ENCODE measurements around the gene MGME1. TPM values are rescaled to one million over a fixed set of nuclear protein-coding genes. Genes with fewer than 3 reads are reported as not detected.

Gene MGME1
- total RNA-seq: 5.0 and 9.9 TPM in 2 replicates

GRCh38 chr20:17968366-17969277 lies at the start of gene MGME1, which contains the start of gene SNX5:
Gene MGME1, plus strand, starts transcription at chr20:17969018. Its CDS starts 842 bp downstream, at chr20:17969860.
Gene SNX5, minus strand, starts transcription at chr20:17968794. Its CDS starts 369 bp downstream, at chr20:17968425.

Other genes with a start within 250 kb of the MGME1 start
- gene SNX5, start 224 bp upstream of the MGME1 start, total RNA-seq: 75.5 and 88.9 TPM in 2 replicates
- gene OVOL2, start 88.9 kb downstream of the MGME1 start, total RNA-seq: 0.16 TPM in 1 of 2 replicates, not detected in the other
- gene KAT14, start 168.8 kb downstream of the MGME1 start, total RNA-seq: 17.0 and 20.4 TPM in 2 replicates
- 11.0 and 11.4 TPM in 2 replicates for gene PET117, start 168.8 kb downstream of the MGME1 start, total RNA-seq

Data from bronchial smooth muscle cell (primary cell).